Forelimb muscle (tissue), 1 donor: Measurements from ENCODE around the gene KLF7. TPM values are rescaled to one million over a fixed set of nuclear protein-coding genes. Genes with fewer than 3 reads are reported as not detected.
"Not testable (repeated sequence)": the region's sequence is repeated elsewhere in the genome, so short reads cannot be mapped to it uniquely, and the experiment has no call there.

Source experiments
- DNase-seq: peaks from one replicate; pipeline ENCODE4 v3.0.0-alpha.2; 2013; ENCODE audit warnings: low read depth
- polyA plus RNA-seq: library from polyadenylated mRNA; unstranded; fragments of 120-200 nt; gene quantifications from one replicate; pipeline ENCODE4 v1.2.1, GENCODE V29; 2013; ENCODE audit not compliant: insufficient read length

Gene KLF7
- polyA plus RNA-seq, 1 donor: 12.5 TPM

DNA sequence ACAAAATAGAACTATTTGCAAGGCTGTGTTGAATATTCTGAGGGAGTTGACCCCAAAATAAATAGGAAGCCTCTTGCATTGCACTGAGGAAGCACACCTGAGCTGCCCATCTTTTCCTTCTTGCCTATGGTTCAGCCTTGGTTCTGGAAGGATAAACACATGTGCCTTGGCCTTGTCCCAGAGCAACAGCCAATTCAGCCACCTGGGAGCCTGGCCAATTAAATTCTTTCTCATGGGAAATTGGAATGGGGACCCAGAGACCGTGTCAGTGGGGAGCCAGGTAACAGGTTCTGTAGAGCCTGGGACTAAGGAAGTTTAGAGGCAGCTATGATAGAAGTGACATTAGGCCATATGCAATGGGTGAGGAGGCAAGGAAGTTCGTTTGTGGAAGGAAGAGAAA, 99.6 kb downstream of the KLF7 start:
- no peak for DNase-seq

DNA sequence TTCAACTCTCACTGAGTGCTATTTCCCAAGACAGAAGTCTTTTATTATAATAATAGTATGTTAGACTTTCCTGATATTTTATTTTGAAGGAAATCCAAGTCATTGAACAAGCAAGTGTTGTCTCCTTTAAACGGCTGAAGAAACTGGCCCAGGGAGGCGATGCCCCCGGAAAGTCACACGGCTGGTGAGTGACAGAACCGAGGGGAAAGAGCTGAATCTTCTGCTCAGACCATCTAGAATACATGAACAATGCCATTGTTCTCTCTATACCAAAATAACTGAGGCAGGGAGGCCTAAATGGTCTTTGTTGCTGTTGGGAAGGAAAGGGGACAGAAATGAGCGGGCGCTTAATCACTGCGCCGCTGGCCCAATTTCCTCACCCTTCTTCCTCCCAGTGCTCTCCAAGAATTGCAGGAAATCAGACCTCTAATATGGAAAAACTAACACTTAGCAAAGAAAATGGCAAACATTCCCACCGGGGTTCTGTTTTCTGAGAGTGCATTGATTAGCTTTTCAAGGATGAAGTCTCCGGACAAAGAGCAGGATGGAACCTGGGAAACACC, 101.5 kb downstream of the KLF7 start:
- DNase-seq: no peak

DNA sequence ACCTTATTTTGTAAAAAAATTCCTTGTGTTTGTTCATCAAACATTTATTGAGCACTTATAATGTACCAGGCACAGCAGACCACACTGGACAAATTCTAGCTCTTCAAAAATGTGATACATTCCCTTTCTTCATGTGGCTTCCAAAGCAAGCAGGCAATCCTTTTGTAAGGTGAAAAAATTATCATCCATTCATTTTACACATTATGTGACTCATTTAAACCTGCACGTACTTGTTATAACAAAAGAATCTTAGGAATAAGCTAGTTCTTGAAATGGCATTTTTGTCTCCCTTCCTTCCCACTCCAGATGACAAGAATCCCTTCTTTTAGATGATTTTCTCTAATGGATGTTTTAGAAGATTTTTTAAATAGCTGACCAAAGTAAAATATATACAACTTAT, 104.6 kb downstream of the KLF7 start:
- DNase-seq: no peak

DNA sequence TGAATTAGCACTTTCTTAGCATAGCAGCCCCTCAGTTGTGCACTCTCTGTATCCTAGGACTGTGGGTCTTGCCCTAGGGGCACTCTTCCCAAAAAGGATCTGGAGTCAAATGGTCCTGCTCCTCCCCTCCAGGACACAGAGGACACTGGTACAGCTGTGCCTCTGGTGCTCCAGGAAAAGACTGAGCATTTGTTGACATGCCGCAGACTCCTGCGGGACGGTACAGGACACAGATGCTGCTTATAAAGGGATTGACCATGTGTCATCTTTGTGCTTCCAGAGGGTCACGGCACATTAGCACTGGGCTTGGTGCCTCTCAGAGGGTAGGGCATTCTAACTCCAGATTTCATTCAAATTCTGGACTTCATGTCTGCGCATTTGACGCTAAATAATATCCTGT, 110.5 kb downstream of the KLF7 start:
- DNase-seq: no peak

- no peak for DNase-seq
These were observed 111.2 kb downstream of the KLF7 start for GRCh38 chr2:207054521-207054920.

GRCh38 chr2:207051385-207051965, 114.3 kb downstream of the KLF7 start:
- no peak for DNase-seq

- DNase-seq: no peak
These were observed 116.6 kb downstream of the KLF7 start for GRCh38 chr2:207049122-207049521.

GRCh38 chr2:207048416-207048815, 117.3 kb downstream of the KLF7 start:
- no peak for DNase-seq

GRCh38 chr2:207046724-207047123, 119.0 kb downstream of the KLF7 start:
- DNase-seq: no peak

- no peak for DNase-seq
These were observed 120.2 kb downstream of the KLF7 start for GRCh38 chr2:207045531-207045930.

DNA sequence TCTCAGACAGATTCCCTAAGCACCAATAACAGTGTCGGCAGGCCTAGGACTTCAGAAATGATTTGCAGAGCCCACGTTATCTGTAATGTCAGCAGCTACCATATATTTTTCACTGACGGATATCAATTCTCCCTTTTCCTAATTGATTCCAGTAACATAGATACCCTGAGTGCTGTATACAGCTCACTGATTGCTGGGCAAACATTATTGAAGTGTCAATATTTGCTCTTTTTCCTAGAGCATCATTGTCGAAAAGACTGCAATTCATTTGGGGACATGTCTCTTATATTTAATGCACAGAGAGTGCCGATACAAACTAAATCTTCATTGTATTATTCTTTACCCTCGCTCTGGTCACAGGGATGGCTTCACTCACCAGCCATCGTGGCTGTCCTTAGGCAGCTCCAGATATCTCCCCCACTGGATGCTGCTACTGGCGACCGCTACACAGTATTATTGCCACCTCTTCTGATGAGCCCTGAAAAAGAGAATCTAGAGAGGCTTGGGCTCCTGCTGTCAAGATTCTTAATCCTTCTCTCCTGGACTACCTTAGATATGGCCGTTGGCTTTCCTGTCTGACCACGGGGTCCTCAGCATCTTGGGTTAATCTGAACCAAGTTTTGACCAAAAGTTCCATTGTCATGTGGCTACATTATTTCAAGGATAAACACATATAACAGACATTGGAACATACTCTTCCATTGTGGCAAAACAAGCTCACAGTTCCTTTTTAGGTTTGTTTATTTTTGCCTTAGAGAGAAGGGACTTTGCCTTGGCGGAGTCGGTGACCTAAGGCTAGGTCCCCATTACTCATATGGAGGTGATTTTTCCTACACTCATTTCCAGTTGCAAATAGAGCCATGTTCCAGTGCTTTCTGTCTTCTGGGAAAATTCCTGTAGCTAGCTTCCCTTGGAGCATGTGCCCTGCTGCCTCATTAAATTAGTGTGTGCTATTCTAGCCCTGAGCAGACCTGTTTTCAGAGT, 121.1 kb downstream of the KLF7 start:
- no peak for DNase-seq

GRCh38 chr2:207042841-207043240, 122.9 kb downstream of the KLF7 start:
- no peak for DNase-seq

DNA sequence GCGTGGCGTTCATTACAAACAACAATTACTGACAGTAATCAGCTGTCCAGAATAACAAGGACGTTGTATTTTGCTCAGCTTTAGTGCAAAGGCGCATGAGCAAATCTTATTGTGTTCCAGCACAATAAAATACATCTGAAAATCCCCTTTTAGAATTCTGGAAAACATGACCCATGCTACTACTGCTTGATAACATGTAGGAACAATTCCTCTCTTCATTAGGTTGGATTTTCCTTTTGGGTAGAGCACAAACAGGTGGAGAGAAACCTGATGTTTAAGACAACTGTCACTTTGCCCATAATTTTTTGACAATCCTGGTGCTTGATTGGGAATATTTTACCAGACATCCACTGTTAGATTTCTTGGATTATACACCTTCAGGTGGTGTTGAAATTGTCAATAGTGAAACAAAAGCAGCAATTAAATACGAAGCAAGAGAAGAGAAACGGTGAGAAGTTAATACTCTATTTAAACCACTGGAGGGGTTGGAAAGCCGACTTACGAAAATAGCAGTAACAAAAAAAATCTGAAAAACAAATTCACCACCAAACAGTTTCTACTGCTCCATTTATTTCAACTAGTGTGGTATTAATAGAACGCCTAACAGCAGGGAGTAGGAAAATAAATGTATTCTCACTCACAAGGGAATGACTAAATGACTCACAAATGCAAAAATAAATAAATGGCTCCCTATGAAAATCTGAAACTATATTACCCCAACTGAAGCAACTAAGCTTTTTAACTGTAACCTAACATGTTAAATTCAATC, 123.8 kb downstream of the KLF7 start:
- no peak for DNase-seq

GRCh38 chr2:207041279-207041678, 124.5 kb downstream of the KLF7 start:
- no peak for DNase-seq

DNA sequence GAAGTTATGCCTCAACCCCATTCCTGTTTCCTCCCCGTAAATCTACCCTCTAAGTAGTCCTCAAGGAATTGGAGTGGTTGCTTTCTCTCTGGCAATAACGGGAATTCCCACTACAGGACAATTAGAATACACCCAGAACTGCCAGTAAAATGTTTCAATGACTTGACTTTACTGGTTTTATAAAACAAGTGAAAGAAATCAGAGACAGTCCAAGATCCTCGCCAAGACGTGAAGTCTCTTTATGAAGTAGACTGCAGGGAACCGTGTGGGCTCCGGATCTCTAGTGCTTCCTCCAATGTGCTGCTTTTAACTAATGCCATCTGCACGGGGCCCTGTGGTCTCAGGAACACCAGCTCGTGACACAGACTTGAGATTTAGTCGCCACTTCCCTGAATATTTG, 125.1 kb downstream of the KLF7 start:
- no peak for DNase-seq

DNA sequence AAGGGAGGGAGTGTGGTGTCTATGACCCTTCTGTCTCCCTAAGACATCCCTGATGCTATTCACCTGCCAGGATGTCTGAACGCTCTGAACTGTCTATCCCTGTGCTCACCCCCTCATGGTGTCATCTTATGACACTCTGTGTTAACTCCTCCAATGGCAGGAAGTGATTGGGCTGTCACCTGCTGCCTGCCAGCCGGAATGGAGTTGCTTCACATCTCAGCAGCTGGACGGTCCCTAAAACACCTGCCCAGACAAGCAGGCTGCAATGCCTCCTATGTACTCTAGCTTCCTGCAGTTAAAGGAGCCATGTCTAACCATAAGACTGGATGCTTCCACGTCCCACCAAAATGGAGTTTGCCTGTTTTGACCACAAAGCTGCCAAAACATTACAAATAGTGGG, 126.5 kb downstream of the KLF7 start:
- DNase-seq: no peak

GRCh38 chr2:207038299-207038698, 127.4 kb downstream of the KLF7 start:
- peak; percentile 66 for DNase-seq

- no peak for DNase-seq
These were observed 127.9 kb downstream of the KLF7 start for GRCh38 chr2:207037896-207038295.

DNA sequence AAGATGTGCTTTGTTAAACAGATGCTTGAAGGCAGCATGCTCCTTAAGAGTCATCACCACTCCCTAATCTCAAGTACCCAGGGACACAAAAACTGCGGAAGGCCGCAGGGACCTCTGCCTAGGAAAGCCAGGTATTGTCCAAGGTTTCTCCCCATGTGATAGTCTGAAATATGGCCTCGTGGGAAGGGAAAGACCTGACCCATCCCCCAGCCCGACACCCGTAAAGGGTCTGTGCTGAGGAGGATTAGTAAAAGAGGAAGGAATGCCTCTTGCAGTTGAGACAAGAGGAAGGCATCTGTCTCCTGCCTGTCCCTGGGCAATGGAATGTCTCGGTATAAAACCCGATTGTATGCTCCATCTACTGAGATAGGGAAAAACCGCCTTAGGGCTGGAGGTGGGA, 128.7 kb downstream of the KLF7 start:
- not testable (repeated sequence) for DNase-seq

DNA sequence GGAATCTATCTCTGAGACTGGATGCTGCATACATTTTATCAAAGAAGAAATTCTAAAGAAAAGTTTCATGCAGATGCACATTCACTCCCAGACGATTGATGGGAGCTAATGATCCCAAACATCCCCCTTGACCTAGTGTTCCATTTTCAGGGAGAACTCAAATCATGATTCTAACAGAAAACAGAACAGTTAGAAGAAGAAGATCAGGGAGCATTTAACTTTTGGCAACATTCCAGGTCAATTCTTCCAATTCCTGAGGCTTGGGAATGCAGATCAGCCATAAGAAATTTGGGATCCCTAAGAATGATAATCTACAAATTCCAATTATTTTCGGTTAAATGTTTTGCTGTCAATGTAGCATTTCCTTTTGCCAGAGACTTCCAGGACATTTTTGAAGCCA, 129.9 kb downstream of the KLF7 start:
- no peak for DNase-seq

DNA sequence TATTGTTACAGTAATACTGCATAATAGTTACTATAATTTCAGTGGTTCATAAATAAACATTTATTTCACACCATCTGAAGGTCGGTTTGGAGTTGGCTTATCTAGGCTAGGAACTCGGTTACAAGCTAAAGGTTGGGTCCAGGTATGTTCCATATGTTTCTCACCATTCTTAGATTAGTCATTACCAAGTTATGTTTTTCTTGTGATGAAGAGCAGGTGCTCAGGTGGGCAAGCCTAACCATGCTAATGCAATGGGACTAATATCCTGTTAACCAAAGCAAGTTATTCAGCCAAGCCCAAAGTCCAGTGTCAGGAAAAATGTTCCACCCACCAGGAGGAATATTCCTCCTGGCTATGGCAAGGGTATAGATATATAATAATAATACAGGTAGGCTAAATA, 133.3 kb downstream of the KLF7 start:
- no peak for DNase-seq
